IPS-18a (cell line): ENCODE data around the gene MED31.

Experiments
- H3K27ac ChIP-seq: one replicate; pipeline ENCODE4 v1.5.1; 2013; ENCODE audit warnings: low read length
- H3K27me3 ChIP-seq: one replicate; pipeline ENCODE4 v1.6.1; 2013; ENCODE audit warnings: mild to moderate bottlenecking, low read length; ENCODE audit not compliant: control insufficient read depth, insufficient read depth
- H3K36me3 ChIP-seq: one replicate; pipeline ENCODE4 v1.6.1; 2013; ENCODE audit warnings: low read depth, low read length; ENCODE audit not compliant: control insufficient read depth
- H3K4me1 ChIP-seq: one replicate; pipeline ENCODE4 v1.6.1; 2013; ENCODE audit warnings: low read depth, low read length; ENCODE audit not compliant: control insufficient read depth
- H3K4me3 ChIP-seq: one replicate; pipeline ENCODE4 v1.5.1; 2013; ENCODE audit warnings: low read length
- H3K9ac ChIP-seq: one replicate; pipeline ENCODE4 v1.6.1; 2013; ENCODE audit warnings: mild to moderate bottlenecking, low read length, moderate library complexity
- H3K9me3 ChIP-seq: one replicate; pipeline ENCODE4 v1.6.1; 2013; ENCODE audit warnings: low read depth, low read length; ENCODE audit not compliant: control insufficient read depth

MED31 gene

DNA sequence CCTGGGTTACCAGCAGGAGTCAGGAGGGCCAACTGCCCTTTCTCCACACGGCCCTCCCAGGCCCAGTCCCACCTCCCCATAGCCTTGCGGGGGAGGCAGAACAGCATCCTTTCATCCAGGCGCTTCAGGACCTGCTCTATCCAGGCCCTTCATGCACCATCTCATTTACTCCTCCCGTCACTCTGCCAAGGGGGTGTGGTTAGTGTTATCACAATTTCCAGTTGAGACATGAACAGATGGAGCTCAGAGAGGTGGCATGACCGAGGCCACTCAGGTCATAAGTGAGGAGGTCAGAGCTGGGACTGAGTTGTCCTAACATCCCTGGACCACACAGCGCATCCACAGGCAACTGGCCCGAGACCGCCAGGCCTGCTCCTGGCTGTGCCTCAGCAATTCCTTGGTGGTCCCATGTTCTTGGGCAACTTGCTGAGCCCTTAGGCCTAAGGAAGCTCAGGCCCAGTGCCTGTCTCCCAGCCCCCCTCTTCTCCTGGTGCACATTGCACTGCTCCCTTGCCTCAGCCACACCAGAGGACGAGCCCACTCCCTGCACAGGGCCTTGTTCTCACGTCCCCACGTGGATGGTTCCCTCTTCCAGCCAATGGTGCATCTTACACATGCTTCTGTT, 23.9 kb upstream of the MED31 start:
- Histone ChIP-seq H3K36me3 (no peaks in the 10 kb centered on the region), H3K4me3 (no peak overlapping the region), H3K27ac (no peak overlapping the region), H3K27me3 (no peaks in the 10 kb centered on the region), H3K9ac (no peak overlapping the region), H3K4me1 (no peaks in the 10 kb centered on the region), H3K9me3 (no peaks in the 10 kb centered on the region)

- no peak overlapping the region for H3K4me3 ChIP-seq
Observed at GRCh38 chr17:6674586-6674985, 23.2 kb upstream of the MED31 start.

GRCh38 chr17:6671431-6671830, 20.0 kb upstream of the MED31 start:
- Histone ChIP-seq H3K27ac (no peak overlapping the region), H3K9ac (no peak overlapping the region), H3K27me3 (no peaks in the 10 kb centered on the region), H3K36me3 (no peaks in the 10 kb centered on the region), H3K4me3 (no peak overlapping the region), H3K9me3 (no peaks in the 10 kb centered on the region), H3K4me1 (no peaks in the 10 kb centered on the region)

More at GRCh38 chr17:6674586-6674985, 23.2 kb upstream of the MED31 start:
- Histone ChIP-seq H3K4me1 (no peaks in the 10 kb centered on the region), H3K9ac (no peak overlapping the region), H3K27me3 (no peaks in the 10 kb centered on the region), H3K9me3 (no peaks in the 10 kb centered on the region), H3K27ac (no peak overlapping the region), H3K36me3 (no peaks in the 10 kb centered on the region)

- H3K36me3 ChIP-seq, result no peaks in the 10 kb centered on the region
- no peaks in the 10 kb centered on the region for H3K4me1 ChIP-seq
- H3K27ac ChIP-seq, result no peak overlapping the region
Observed at GRCh38 chr17:6670999-6671398, 19.6 kb upstream of the MED31 start.

DNA sequence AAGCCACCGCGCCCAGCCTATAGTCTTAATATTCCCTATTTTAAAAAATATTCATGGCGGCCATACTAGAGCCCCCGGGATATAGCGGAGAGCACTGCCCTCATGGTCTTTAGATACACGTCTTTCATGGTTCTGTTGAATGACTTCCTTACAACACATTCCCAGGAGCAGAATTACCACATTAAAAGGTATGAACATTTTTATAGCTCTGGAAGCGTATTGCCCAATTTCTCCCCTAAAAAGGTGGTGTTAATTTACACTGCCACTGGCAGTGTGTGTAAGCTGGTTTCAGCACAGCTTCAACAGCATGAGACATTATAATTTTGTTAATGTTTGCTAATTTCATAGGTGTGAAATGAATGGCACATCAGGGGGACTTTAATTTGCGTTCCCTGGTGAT, 19.2 kb upstream of the MED31 start:
- H3K27me3 ChIP-seq, result peaks cover 3% of the 10 kb centered on the region
- H3K4me3 ChIP-seq, result no peak overlapping the region
- no peaks in the 10 kb centered on the region for H3K9me3 ChIP-seq

More at GRCh38 chr17:6670999-6671398, 19.6 kb upstream of the MED31 start:
- Histone ChIP-seq H3K9ac (no peak overlapping the region), H3K27me3 (no peaks in the 10 kb centered on the region), H3K4me3 (no peak overlapping the region), H3K9me3 (no peaks in the 10 kb centered on the region)

DNA sequence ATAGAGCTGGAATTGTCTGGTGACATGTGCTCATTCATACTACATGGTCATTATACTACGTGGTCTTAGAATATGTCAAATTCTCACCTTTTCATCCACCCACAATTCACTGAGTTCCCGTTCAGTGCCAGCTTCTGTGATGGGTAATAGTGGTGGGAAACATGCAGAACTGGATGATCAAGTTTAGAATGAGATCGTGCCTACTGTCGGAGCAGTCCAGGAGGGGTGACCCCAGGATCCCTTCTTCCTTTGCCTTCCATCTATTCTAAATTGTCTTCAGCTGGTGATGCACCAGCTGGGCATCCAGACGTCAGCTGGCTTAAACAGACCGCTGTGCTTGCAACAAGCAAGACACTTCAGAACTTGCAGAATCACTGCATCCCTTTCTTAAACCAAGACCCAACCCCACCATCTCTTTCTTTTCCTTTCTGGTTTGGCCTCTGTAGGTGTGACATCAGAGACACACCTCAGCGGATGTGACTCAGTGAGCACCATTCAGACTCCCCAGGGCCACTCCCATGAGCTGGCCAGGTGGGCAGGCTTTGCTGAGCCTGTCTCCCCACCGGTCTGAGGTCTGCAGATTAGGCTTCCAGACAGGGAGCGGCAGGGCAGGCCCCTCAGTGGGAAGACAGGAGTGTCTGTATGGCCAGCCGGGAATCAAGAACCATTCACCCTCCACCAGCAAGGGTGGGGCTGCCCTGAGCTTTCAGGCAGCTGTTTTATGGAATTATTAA, 18.2 kb upstream of the MED31 start:
- Histone ChIP-seq H3K36me3 (no peaks in the 10 kb centered on the region), H3K27me3 (peaks cover 10% of the 10 kb centered on the region), H3K27ac (no peak overlapping the region), H3K9ac (no peak overlapping the region), H3K9me3 (no peaks in the 10 kb centered on the region), H3K4me1 (no peaks in the 10 kb centered on the region), H3K4me3 (no peak overlapping the region)

More for the DNA sequence above, 19.2 kb upstream of the MED31 start:
- Histone ChIP-seq H3K9ac (no peak overlapping the region), H3K27ac (no peak overlapping the region), H3K36me3 (no peaks in the 10 kb centered on the region), H3K4me1 (no peaks in the 10 kb centered on the region)

DNA sequence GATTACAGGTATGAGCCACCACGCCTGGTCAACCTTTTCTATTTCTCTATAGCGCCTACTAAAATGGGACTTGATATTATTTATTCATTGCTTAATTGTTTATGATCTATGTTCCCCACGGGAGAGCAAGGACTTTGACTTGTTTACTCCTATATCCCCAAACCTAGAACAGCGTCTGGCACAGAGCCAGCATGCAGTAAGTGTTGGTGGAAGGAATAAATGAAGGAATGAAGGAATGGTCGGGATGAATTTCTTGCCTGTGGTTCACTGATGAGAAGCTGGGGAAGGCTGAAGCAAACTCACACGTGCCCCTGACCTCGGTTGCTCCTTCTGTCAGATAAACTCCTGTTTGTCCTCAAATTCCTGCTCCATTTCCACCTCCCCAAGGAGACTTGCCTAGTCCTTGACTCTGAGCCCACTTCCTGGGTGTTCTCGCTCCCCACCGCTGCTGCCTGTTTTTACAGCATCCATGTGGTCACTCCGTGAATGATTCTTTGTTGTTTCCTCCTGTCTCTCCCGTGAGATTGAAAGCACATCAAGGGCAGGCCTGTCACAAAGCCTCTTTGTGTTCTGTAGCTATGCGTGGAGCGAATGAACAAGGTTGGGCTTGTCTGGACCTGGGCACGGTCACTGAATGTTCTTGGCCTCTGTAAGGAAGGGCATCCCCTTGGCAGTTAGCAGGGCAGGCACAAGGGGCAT, 17.5 kb upstream of the MED31 start:
- no peak overlapping the region for H3K4me3 ChIP-seq
- no peaks in the 10 kb centered on the region for H3K36me3 ChIP-seq
- no peaks in the 10 kb centered on the region for H3K4me1 ChIP-seq
- no peak overlapping the region for H3K9ac ChIP-seq
- H3K9me3 ChIP-seq, result no peaks in the 10 kb centered on the region
- H3K27ac ChIP-seq, result no peak overlapping the region
- peaks cover 10% of the 10 kb centered on the region for H3K27me3 ChIP-seq

DNA sequence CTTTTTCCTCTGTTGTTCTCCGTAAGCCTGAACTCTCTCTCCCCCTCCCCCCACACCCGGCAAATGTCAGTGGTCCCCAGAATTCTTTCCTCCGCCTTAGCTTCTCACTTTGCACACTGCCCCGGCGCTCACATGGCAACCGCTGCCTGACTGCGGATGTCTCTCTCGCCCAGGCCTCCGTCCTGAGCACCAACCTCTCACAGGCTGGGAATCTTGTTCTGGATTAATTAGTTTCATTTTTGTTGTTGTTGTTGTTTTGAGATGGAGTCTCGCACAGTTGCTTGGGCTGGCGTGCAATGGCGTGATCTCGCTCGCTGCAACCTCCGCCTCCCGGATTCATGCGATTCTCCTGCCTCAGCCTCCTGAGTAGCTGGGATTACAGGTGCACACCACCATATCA, 16.8 kb upstream of the MED31 start:
- Histone ChIP-seq H3K27ac (no peak overlapping the region), H3K9ac (no peak overlapping the region), H3K27me3 (peaks cover 10% of the 10 kb centered on the region), H3K9me3 (no peaks in the 10 kb centered on the region), H3K36me3 (no peaks in the 10 kb centered on the region), H3K4me3 (no peak overlapping the region), H3K4me1 (no peaks in the 10 kb centered on the region)

GRCh38 chr17:6667516-6667915, 16.1 kb upstream of the MED31 start:
- Histone ChIP-seq H3K27ac (no peak overlapping the region), H3K4me1 (no peaks in the 10 kb centered on the region), H3K9me3 (no peaks in the 10 kb centered on the region), H3K9ac (no peak overlapping the region), H3K4me3 (no peak overlapping the region), H3K36me3 (no peaks in the 10 kb centered on the region), H3K27me3 (peaks cover 10% of the 10 kb centered on the region)

DNA sequence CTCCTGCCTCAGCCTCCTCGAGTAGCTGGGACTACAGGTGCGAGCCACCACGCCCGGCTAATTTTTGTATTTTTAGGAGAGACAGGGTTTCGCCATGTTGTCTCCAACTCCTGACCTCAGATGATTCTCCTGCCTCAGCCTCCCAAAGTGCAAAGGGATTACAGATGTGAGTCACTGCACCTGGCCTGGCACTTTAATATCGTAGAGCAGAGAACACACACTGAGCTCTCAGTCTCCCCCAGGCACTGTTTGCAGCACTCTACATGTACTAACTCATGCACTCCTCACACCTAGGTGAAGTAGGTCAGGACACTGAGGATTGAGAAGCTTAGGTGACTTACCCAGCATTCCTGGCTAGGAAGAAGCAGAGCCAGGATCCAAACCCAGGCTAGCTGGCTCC, 15.2 kb upstream of the MED31 start:
- Histone ChIP-seq H3K27me3 (peaks cover 10% of the 10 kb centered on the region), H3K4me1 (no peaks in the 10 kb centered on the region), H3K4me3 (no peak overlapping the region), H3K9me3 (no peaks in the 10 kb centered on the region), H3K9ac (no peak overlapping the region), H3K36me3 (no peaks in the 10 kb centered on the region), H3K27ac (no peak overlapping the region)

DNA sequence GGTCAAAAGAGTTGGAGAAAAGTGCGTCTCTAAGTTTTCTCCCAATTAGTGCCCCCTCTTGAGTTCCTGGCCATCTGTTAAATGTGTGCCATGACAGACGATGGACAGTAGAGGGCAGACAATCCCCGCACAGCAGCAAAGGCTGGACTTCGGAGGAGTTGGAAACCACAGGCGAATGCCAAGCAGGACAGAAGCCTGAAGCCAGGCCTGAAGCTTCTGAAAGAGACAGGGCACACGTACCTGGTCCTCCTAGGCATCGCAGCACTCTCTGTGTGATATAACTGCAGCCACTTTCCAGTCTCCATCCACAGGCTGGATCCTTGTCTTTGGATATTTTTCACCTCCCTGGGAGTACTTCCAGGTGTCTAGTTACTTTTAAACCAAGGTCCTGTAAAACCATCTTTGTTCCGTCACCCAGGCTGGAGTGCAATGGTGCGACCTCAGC, 14.7 kb upstream of the MED31 start:
- Histone ChIP-seq H3K27me3 (peaks cover 10% of the 10 kb centered on the region), H3K4me1 (no peaks in the 10 kb centered on the region), H3K4me3 (no peak overlapping the region), H3K9ac (no peak overlapping the region), H3K36me3 (no peaks in the 10 kb centered on the region), H3K9me3 (no peaks in the 10 kb centered on the region), H3K27ac (no peak overlapping the region)
